K562 (cell line): ENCODE data around the gene TGFBR3L. TPM values are rescaled to one million over a fixed set of nuclear protein-coding genes. Genes with fewer than 3 reads are reported as not detected.

ENCODE experiments used
- CREB3 ChIP-seq: fragments of 450-650 bp; conservative IDR thresholded peaks from 2 replicates; pipeline ENCODE4 v1.6.1; 2016; ENCODE audit warnings: missing genetic modification characterization, low read depth, mild to moderate bottlenecking, missing compliant biosample characterization, moderate library complexity
- E2F5 ChIP-seq: sonication (generic); formaldehyde crosslinking; IDR thresholded peaks from 2 replicates; pipeline ENCODE4 v1.8.0; 2022; ENCODE audit warnings: mild to moderate bottlenecking, missing genetic modification reagents
- GMEB1 ChIP-seq: fragments of 250-450 bp; sonication (Bioruptor Pico); IDR thresholded peaks from 2 replicates; pipeline ENCODE4 v1.4.0; 2020; ENCODE audit warnings: mild to moderate bottlenecking
- LARP7 ChIP-seq: fragments of 450-650 bp; IDR thresholded peaks from 2 replicates; pipeline ENCODE4 v1.6.1; 2016
- RBM25 ChIP-seq: fragments of 200-400 bp; formaldehyde crosslinking; IDR thresholded peaks from 2 replicates; pipeline ENCODE4 v1.6.1; 2018; ENCODE audit warnings: low read length, low read depth, moderate library complexity; ENCODE audit not compliant: severe bottlenecking
- SIN3B ChIP-seq: fragments of 450-650 bp; IDR thresholded peaks from 2 replicates; pipeline ENCODE4 v1.6.1; 2017; ENCODE audit warnings: low read depth, mild to moderate bottlenecking, moderate library complexity
- SMARCC2 ChIP-seq: fragments of 450-650 bp; IDR thresholded peaks from 2 replicates; pipeline ENCODE4 v1.6.1; 2017; ENCODE audit warnings: antibody characterized with exemption, moderate library complexity, mild to moderate bottlenecking, low read depth
- STAT5A ChIP-seq: IDR thresholded peaks from 2 replicates; pipeline ENCODE4 v1.6.1; 2012; ENCODE audit warnings: low read length, inconsistent platforms, borderline replicate concordance
- TCF3 ChIP-seq: sonication (generic); formaldehyde crosslinking; IDR thresholded peaks from 2 replicates; pipeline ENCODE4 v1.4.0; 2020; ENCODE audit warnings: mild to moderate bottlenecking, missing genetic modification reagents
- TSC22D4 ChIP-seq: fragments of 450-650 bp; IDR thresholded peaks from 2 replicates; pipeline ENCODE4 v1.6.1; 2016; ENCODE audit warnings: missing genetic modification characterization, missing biosample characterization, control low read depth
- ZBTB33 ChIP-seq: sonication (generic); formaldehyde crosslinking; IDR thresholded peaks from 2 replicates; pipeline ENCODE4 v1.8.1; 2023; ENCODE audit warnings: mild to moderate bottlenecking, missing genetic modification reagents
- ZBTB7A ChIP-seq: IDR thresholded peaks from 2 replicates; pipeline ENCODE4 v1.6.1; 2011; ENCODE audit warnings: low read depth, mild to moderate bottlenecking, low read length, moderate library complexity, borderline replicate concordance; ENCODE audit not compliant: control insufficient read depth
- ZBTB9 ChIP-seq: fragments of 450-650 bp; formaldehyde crosslinking; IDR thresholded peaks from 2 replicates; pipeline ENCODE4 v1.4.0; 2020; ENCODE audit warnings: mild to moderate bottlenecking, moderate library complexity
- ZNF143 ChIP-seq: sonication (generic); formaldehyde crosslinking; IDR thresholded peaks from 2 replicates; pipeline ENCODE4 v1.9.0; 2022; ENCODE audit warnings: mild to moderate bottlenecking, missing genetic modification reagents
- ZNF511 ChIP-seq: sonication (generic); formaldehyde crosslinking; IDR thresholded peaks from 2 replicates; pipeline ENCODE4 v1.8.0; 2022; ENCODE audit warnings: mild to moderate bottlenecking, missing genetic modification reagents
- ZNF695 ChIP-seq: fragments of 450-650 bp; formaldehyde crosslinking; IDR thresholded peaks from 2 replicates; pipeline ENCODE4 v1.4.0; 2020; ENCODE audit warnings: mild to moderate bottlenecking, moderate library complexity
- ZNF740 ChIP-seq, 3 experiments: fragments of 200-800 bp in 1 of 3; sonication (Bioruptor generic) in 1 of 3; sonication (generic) in 1 of 3; formaldehyde crosslinking in 1 of 3; IDR thresholded peaks; 2 replicates each; pipeline versions ENCODE4 v1.6.1 to v1.8.0; 2016 to 2022; ENCODE audit warnings: mild to moderate bottlenecking in 2 of 3, missing compliant biosample characterization in 2 of 3, missing genetic modification characterization in 2 of 3, missing genetic modification reagents in 1 of 3
- ZNF778 ChIP-seq: fragments of 450-650 bp; formaldehyde crosslinking; IDR thresholded peaks from 2 replicates; pipeline ENCODE4 v1.4.0; 2020; ENCODE audit warnings: mild to moderate bottlenecking, moderate library complexity
- polyA plus RNA-seq, 8 experiments: library from polyadenylated mRNA; depleted of rRNA in 4 of 8; stranded (reverse) in 5 of 8; unstranded in 3 of 8; fragments of >200 nt; fragmentation: Nextera tagmentation in 2 of 8; fragmentation: Illumina TruSeq in 1 of 8; extraction: Ambion mirVana in 2 of 8; extraction: Trizol in 1 of 8; gene quantifications; 2 replicates each; pipeline versions ENCODE4 v1.2.1 to v1.2.3, GENCODE V29; 2011 to 2014; ENCODE audit warnings: inconsistent platforms in 1 of 8, missing spikeins in 1 of 8
- total RNA-seq, 7 experiments: library from RNA; depleted of rRNA in 6 of 7; stranded (reverse); fragments of >200 nt in 6 of 7; fragmentation: Illumina TruSeq in 2 of 7; extraction: Trizol in 2 of 7; gene quantifications; 2 replicates each; pipeline versions ENCODE4 v1.2.1 to v1.2.3, GENCODE V29; 2011 to 2021; ENCODE audit warnings: low replicate concordance in 1 of 7

TGFBR3L gene
- total and polyA plus RNA-seq, 9 of the 15 experiments (the other 6 are each of a cell fraction or from before 2014, with no cell fraction given) = not detected

GRCh38 chr19:7888145-7888825, 26.3 kb upstream of the TGFBR3L start, which contains the start of gene LRRC8E (continued):
- TF ChIP-seq ZBTB33 (0 out of 2 replicates have a peak, but pooled peaks have one; percentile 9), ZNF143 (no peak), SIN3B (0 out of 2 replicates have a peak, but pooled peaks have one; percentile 10), GMEB1 (no peak), TCF3 (CRISPR knock-in tag) (0 out of 2 replicates have a peak, but pooled peaks have one; percentile 6), TSC22D4 (tag) (no peak), ZBTB9 (CRISPR knock-in tag) (no peak), ZNF778 (no peak), ZNF695 (CRISPR knock-in tag) (no peak), ZNF740 (CRISPR knock-in tag; IDR thresholded peaks at IDR 0.05) (peak; percentile 75), ZNF740 (tag; IDR thresholded peaks at IDR 0.05) (peak in 1 of 2 experiments; percentile 26; a peak in 1 of 4 replicates), ZBTB7A (peak; percentile 91), E2F5 (CRISPR knock-in tag) (no peak), SMARCC2 (no peak), LARP7 (no peak), CREB3 (no peak), ZNF511 (CRISPR knock-in tag) (no peak), STAT5A (no peak), RBM25 (no peak)
